NB4 (cell line): Measurements from ENCODE around the gene GRM7.

ENCODE experiments used
- POLR2A ChIP-seq: IDR thresholded peaks from 2 replicates; pipeline ENCODE4 v1.6.1; 2011; ENCODE audit warnings: mild to moderate bottlenecking; ENCODE audit not compliant: insufficient read length; ENCODE audit errors: extremely low read depth
- TF ChIP-seq, protein P1 (sequence below): IDR thresholded peaks from one replicate; pipeline ENCODE4 v1.5.1; 2012; ENCODE audit warnings: low read depth, low read length
- TF ChIP-seq, protein P2 (sequence below): IDR thresholded peaks from 2 replicates; pipeline ENCODE4 v1.6.1; 2011; ENCODE audit warnings: low read depth, low read length

DNA sequence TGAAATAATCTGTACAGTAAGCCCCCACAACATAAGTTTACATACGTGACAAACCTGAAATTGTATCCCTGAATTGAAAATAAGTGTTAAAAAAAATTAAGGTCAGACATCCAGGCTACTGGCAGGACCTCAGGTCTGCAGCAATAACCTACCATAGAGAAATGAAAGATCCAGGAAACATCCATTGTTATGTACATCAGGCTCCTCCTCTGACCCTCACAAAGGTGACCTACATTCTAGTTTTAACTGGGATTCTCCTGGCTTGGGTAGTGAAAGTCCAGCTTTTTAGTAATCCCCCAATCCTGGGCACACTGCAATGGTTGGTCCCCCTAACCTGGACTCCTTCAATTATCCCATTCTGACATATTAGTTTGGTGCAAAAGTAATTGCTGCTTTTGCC lies 891.1 kb downstream of the GRM7 start:
- TF ChIP-seq POLR2A = no peak
- TF ChIP-seq, protein P1, sequence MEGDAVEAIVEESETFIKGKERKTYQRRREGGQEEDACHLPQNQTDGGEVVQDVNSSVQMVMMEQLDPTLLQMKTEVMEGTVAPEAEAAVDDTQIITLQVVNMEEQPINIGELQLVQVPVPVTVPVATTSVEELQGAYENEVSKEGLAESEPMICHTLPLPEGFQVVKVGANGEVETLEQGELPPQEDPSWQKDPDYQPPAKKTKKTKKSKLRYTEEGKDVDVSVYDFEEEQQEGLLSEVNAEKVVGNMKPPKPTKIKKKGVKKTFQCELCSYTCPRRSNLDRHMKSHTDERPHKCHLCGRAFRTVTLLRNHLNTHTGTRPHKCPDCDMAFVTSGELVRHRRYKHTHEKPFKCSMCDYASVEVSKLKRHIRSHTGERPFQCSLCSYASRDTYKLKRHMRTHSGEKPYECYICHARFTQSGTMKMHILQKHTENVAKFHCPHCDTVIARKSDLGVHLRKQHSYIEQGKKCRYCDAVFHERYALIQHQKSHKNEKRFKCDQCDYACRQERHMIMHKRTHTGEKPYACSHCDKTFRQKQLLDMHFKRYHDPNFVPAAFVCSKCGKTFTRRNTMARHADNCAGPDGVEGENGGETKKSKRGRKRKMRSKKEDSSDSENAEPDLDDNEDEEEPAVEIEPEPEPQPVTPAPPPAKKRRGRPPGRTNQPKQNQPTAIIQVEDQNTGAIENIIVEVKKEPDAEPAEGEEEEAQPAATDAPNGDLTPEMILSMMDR = no peak
- TF ChIP-seq, protein P2, sequence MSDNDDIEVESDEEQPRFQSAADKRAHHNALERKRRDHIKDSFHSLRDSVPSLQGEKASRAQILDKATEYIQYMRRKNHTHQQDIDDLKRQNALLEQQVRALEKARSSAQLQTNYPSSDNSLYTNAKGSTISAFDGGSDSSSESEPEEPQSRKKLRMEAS = no peak
